Measurements from ENCODE around the gene KLK11.

KLK11 gene

DNA sequence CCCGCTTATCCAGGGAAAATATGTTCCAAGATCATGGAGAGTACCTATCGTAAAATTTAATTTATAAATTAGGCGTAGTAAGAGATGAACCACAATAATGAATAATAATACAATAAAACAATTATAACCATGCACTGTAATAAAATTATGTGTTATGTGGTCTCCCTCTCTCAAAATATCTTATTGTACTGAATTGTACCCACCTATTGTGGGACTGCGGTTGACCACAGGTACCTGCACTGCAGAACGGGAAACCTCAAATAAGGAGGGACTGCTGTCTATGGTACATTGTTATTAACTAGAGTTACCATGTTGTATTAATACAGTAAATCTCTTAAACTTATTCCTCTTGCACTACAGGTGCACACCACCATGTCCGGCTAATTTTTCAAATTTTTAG, 13.7 kb upstream of the KLK11 start:
- ATAC-seq: no peak

GRCh38 chr19:51036519-51036918, 10.1 kb upstream of the KLK11 start:
- peak; percentile 67 for ATAC-seq
- TF ChIP-seq CSDC2 (CRISPR knock-in tag; IDR thresholded peaks at IDR 0.05): no peak

More for the DNA sequence above, 13.7 kb upstream of the KLK11 start:
- no peak for TF ChIP-seq ARNTL (CRISPR knock-in tag; IDR thresholded peaks at IDR 0.05; ENCODE audit: borderline replicate concordance, low read depth)
- no peak for TF ChIP-seq ZFP30 (CRISPR knock-in tag; IDR thresholded peaks at IDR 0.05)
- TF ChIP-seq, protein P1, sequence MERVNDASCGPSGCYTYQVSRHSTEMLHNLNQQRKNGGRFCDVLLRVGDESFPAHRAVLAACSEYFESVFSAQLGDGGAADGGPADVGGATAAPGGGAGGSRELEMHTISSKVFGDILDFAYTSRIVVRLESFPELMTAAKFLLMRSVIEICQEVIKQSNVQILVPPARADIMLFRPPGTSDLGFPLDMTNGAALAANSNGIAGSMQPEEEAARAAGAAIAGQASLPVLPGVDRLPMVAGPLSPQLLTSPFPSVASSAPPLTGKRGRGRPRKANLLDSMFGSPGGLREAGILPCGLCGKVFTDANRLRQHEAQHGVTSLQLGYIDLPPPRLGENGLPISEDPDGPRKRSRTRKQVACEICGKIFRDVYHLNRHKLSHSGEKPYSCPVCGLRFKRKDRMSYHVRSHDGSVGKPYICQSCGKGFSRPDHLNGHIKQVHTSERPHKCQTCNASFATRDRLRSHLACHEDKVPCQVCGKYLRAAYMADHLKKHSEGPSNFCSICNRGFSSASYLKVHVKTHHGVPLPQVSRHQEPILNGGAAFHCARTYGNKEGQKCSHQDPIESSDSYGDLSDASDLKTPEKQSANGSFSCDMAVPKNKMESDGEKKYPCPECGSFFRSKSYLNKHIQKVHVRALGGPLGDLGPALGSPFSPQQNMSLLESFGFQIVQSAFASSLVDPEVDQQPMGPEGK (CRISPR knock-in tag; IDR thresholded peaks at IDR 0.05; ENCODE audit: borderline replicate concordance): no peak
- no peak for TF ChIP-seq POU6F1 (CRISPR knock-in tag; IDR thresholded peaks at IDR 0.05; ENCODE audit: borderline replicate concordance, low read depth)
- TF ChIP-seq RARB (CRISPR knock-in tag; IDR thresholded peaks at IDR 0.05): no peak
- TF ChIP-seq ZNF8 (CRISPR knock-in tag; IDR thresholded peaks at IDR 0.05): no peak
- TF ChIP-seq ZNF565 (CRISPR knock-in tag; conservative IDR thresholded peaks at IDR 0.05; ENCODE audit: low read depth): no peak
- TF ChIP-seq, protein P2, sequence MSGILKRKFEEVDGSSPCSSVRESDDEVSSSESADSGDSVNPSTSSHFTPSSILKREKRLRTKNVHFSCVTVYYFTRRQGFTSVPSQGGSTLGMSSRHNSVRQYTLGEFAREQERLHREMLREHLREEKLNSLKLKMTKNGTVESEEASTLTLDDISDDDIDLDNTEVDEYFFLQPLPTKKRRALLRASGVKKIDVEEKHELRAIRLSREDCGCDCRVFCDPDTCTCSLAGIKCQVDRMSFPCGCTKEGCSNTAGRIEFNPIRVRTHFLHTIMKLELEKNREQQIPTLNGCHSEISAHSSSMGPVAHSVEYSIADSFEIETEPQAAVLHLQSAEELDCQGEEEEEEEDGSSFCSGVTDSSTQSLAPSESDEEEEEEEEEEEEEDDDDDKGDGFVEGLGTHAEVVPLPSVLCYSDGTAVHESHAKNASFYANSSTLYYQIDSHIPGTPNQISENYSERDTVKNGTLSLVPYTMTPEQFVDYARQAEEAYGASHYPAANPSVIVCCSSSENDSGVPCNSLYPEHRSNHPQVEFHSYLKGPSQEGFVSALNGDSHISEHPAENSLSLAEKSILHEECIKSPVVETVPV (CRISPR knock-in tag; IDR thresholded peaks at IDR 0.05): no peak
- TF ChIP-seq OSR1 (CRISPR knock-in tag; IDR thresholded peaks at IDR 0.05): no peak
- no peak for TF ChIP-seq ZNF70 (CRISPR knock-in tag; IDR thresholded peaks at IDR 0.05)
- no peak for TF ChIP-seq TCF4 (CRISPR knock-in tag; IDR thresholded peaks at IDR 0.05; ENCODE audit: borderline replicate concordance)
- TF ChIP-seq BACH2 (CRISPR knock-in tag; IDR thresholded peaks at IDR 0.05; ENCODE audit: borderline replicate concordance): no peak
- no peak for TF ChIP-seq ZFP3 (CRISPR knock-in tag; IDR thresholded peaks at IDR 0.05)
- no peak for TF ChIP-seq ISL1 (CRISPR knock-in tag; IDR thresholded peaks at IDR 0.05)
- TF ChIP-seq TSHZ2 (CRISPR knock-in tag; IDR thresholded peaks at IDR 0.05): no peak
- no peak for TF ChIP-seq CREB5 (CRISPR knock-in tag; IDR thresholded peaks at IDR 0.05; ENCODE audit: low read depth)
- no peak for TF ChIP-seq TOX (CRISPR knock-in tag; IDR thresholded peaks at IDR 0.05; ENCODE audit: borderline replicate concordance)
- no peak for TF ChIP-seq ZC3H10 (CRISPR knock-in tag; IDR thresholded peaks at IDR 0.05)
- TF ChIP-seq SNAI2 (CRISPR knock-in tag; IDR thresholded peaks at IDR 0.05): no peak

DNA sequence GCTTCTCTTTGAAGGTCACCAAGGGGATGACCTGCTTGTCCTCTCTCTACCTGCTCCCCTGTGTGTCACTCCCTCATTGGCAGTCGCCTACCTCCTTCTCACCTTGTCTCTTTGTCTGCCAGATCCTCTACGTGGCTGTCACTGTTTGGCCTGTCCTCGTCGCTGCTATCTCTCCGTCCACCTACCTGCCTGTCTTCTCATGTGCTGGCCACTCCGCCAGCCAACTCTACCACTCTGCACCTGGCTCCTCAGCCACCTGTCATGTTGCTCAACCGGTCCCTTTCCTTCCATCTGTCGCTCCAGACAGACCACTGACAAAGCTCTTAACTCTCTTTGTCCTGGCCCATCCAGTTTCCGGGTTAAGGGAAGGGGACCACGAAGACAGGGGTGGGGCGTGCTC, 8.3 kb upstream of the KLK11 start, which contains the start of gene KLK12:
Gene KLK12 (minus strand): TSS at position 299 of the 400 bp plus-strand sequence. CDS start 381 bp downstream, outside the sequence.
- ATAC-seq: no peak
- TF ChIP-seq ZNF565 (CRISPR knock-in tag; conservative IDR thresholded peaks at IDR 0.05; ENCODE audit: low read depth) (no peak), ESRRG (CRISPR knock-in tag; IDR thresholded peaks at IDR 0.05) (no peak), ZFP30 (CRISPR knock-in tag; IDR thresholded peaks at IDR 0.05) (no peak), GLIS3 (CRISPR knock-in tag; IDR thresholded peaks at IDR 0.05) (no peak), POU6F1 (CRISPR knock-in tag; IDR thresholded peaks at IDR 0.05; ENCODE audit: borderline replicate concordance, low read depth) (no peak), TCF4 (CRISPR knock-in tag; IDR thresholded peaks at IDR 0.05; ENCODE audit: borderline replicate concordance) (no peak), ARNTL (CRISPR knock-in tag; IDR thresholded peaks at IDR 0.05; ENCODE audit: borderline replicate concordance, low read depth) (no peak), CREB5 (CRISPR knock-in tag; IDR thresholded peaks at IDR 0.05; ENCODE audit: low read depth) (no peak), ZNF8 (CRISPR knock-in tag; IDR thresholded peaks at IDR 0.05) (no peak), CSDC2 (CRISPR knock-in tag; IDR thresholded peaks at IDR 0.05) (no peak), OSR1 (CRISPR knock-in tag; IDR thresholded peaks at IDR 0.05) (no peak), RARB (CRISPR knock-in tag; IDR thresholded peaks at IDR 0.05) (no peak), BACH2 (CRISPR knock-in tag; IDR thresholded peaks at IDR 0.05; ENCODE audit: borderline replicate concordance) (no peak)
- TF ChIP-seq, protein P2 (CRISPR knock-in tag; IDR thresholded peaks at IDR 0.05): no peak
